Kidney (tissue), 14 donors: ENCODE results near the gene BCOR. TPM values are rescaled to one million over a fixed set of nuclear protein-coding genes. Genes with fewer than 3 reads are reported as not detected.

ENCODE experiments used
- DNase-seq, 5 donors: peaks; one replicate each; pipeline ENCODE4 v3.0.0-alpha.2; 2013 to 2020
- FAIRE-seq: peaks from 2 replicates; lab custom pipeline; 2012; peaks lifted over from hg19 to GRCh38; lab: Jason Lieb, UNC
- H3K27ac ChIP-seq, 2 donors: one replicate each; pipeline ENCODE4 v1.7.0; 2013; ENCODE audit warnings: low read depth in 2 of 2, low read length in 2 of 2, inconsistent platforms in 1 of 2
- H3K27me3 ChIP-seq: one replicate; pipeline ENCODE4 v1.7.1; 2013; ENCODE audit warnings: low read length, inconsistent platforms; ENCODE audit not compliant: control insufficient read depth, insufficient read depth
- H3K36me3 ChIP-seq, 3 donors: one replicate each; pipeline versions ENCODE4 v1.7.0 to v1.7.1; 2013; ENCODE audit warnings: low read length in 3 of 3, control low read depth in 1 of 3, inconsistent platforms in 1 of 3; ENCODE audit not compliant: insufficient read depth in 3 of 3, control insufficient read depth in 2 of 3
- H3K4me1 ChIP-seq, 3 donors: one replicate each; pipeline versions ENCODE4 v1.7.0 to v1.7.1; 2013; ENCODE audit warnings: low read length in 3 of 3, inconsistent platforms in 1 of 3, low read depth in 1 of 3; ENCODE audit not compliant: control insufficient read depth in 2 of 3, insufficient read depth in 2 of 3
- H3K4me3 ChIP-seq, 3 donors: one replicate each; pipeline versions ENCODE4 v1.7.0 to v1.8.1; 2013; ENCODE audit warnings: low read length in 3 of 3, control low read depth in 1 of 3, inconsistent platforms in 1 of 3
- H3K9ac ChIP-seq, 3 donors: one replicate each; pipeline versions ENCODE4 v1.7.0 to v1.7.1; 2013; ENCODE audit warnings: low read length in 3 of 3, control low read depth in 1 of 3, inconsistent platforms in 1 of 3
- H3K9me3 ChIP-seq, 3 donors: one replicate each; pipeline versions ENCODE4 v1.7.0 to v1.7.1; 2013; ENCODE audit warnings: low read length in 3 of 3, control low read depth in 1 of 3, inconsistent platforms in 1 of 3; ENCODE audit not compliant: control insufficient read depth in 2 of 3, insufficient read depth in 1 of 3
- CTCF ChIP-seq: IDR thresholded peaks from 3 replicates; pipeline ENCODE4 v1.5.1; 2012; ENCODE audit warnings: mild to moderate bottlenecking, moderate library complexity, borderline replicate concordance; ENCODE audit not compliant: insufficient read depth; ENCODE audit errors: extremely low read depth
- intact Hi-C: fragments of 100-400 bp; cut with DNase I; formaldehyde crosslinking; loops from one replicate; pipeline ENCODE4 v1.11.1; 2022
- polyA plus RNA-seq: library from polyadenylated mRNA; stranded (reverse); fragments of 350-450 nt; fragmentation: Illumina TruSeq; extraction: RNeasy Lipid Tissue Mini Kit (QIAGEN cat#74804); gene quantifications from one replicate; pipeline ENCODE4 v1.2.3, GENCODE V29; 2014; ENCODE audit warnings: low read depth, low replicate concordance; ENCODE audit not compliant: insufficient read depth
- total RNA-seq: library from RNA; stranded (reverse); fragmentation: NEBNext Ultra II Directional; extraction: Animal tissue kit (Norgen Biotek cat#: 25700); gene quantifications from one replicate; pipeline ENCODE4 v1.2.1, GENCODE V29; 2021
- donor health status: control.
- donor health status: control.
- donor health status: control.
- donor health status: control.
- donor health status: control.
- donor health status: DM: yes; HTN: yes; CAD: no.
- donor health status: Normal renal cell carcinoma (clear cell type).

The BCOR gene
- total and polyA plus RNA-seq, 2 donors from 2014 or later = 7.7 to 33.9 TPM

DNA sequence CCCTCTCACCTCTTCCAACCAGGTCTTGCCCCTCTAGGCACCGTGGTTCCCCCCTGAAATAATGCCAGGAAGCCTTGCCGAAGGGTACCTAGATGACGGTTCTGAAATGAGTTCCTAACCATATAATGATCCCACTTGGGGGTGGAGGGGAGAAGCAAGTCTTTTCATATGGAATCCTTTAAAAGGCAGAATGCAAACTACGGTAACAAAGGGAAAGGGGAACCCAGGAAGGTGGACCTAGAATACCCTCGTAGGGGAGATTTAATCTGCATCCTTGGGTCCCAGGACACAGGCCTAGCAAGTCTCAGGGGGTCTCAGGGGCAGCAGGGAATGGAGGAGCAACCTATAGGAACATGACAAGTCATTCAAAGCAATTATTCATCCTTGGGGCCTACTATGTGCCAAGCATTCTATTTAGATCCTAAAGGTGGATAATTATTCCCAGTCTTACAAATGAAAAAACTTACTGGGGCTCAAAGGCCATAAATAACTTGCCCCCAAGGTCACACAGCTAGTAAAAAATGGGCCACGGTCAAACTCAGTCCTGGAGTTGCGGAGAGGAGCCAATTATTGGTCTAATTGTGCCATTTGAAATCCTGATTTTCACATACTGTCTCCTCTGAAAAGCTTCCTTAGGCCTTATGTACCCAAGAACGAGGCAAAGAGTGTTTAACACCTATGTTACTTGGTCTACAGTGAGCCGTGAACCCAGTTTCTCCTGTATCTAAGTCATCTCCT, 8.8 kb downstream of the BCOR start:
- no peak for FAIRE-seq
- intact Hi-C loops = loop anchor here (5.0 kb wide), 1 partner anchor 72 kb away; no protein-coding TSS in a partner anchor
- no peaks in the 10 kb centered on the region for H3K36me3 ChIP-seq
- H3K4me3 ChIP-seq = no peak overlapping the region
- TF ChIP-seq CTCF = no peak
- no peaks in the 10 kb centered on the region for H3K9me3 ChIP-seq
- H3K9ac ChIP-seq = no peak overlapping the region
- DNase-seq = peak in 1 of 5 donors; percentile 15
- peaks cover 0 to 34% (median 7%) of the 10 kb centered on the region in 3 donors for H3K4me1 ChIP-seq
- H3K27ac ChIP-seq = no peak overlapping the region
- peaks cover 14% of the 10 kb centered on the region for H3K27me3 ChIP-seq

DNA sequence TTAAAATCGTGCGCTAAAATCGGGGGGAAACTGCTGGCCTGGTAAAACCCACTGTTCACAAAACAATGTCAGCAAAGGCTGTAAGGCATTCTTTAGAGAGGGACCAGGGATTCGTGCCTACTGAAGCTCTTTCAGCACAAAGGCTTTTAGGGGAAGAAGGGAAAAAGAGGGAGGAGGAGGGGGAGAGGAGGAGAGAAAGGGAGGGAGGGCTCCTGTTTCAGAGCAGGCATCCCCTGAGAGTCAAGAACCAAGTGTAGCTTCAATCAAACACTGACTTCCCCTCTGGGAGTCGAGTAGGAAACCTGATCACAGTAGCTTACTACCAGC, 9.5 kb downstream of the BCOR start:
- intact Hi-C loops = loop anchor here (5.0 kb wide), 1 partner anchor 71 kb away; no protein-coding TSS in a partner anchor
- FAIRE-seq (no peak), DNase-seq (peak in 1 of 5 donors; percentile 42)
- peaks cover 0 to 32% (median 7%) of the 10 kb centered on the region in 3 donors for H3K4me1 ChIP-seq
- H3K9me3 ChIP-seq = no peaks in the 10 kb centered on the region
- no peak overlapping the region for H3K27ac ChIP-seq
- no peak overlapping the region for H3K9ac ChIP-seq
- TF ChIP-seq CTCF = no peak
- H3K36me3 ChIP-seq = no peaks in the 10 kb centered on the region
- H3K27me3 ChIP-seq = peaks cover 10% of the 10 kb centered on the region
- H3K4me3 ChIP-seq = no peak overlapping the region

GRCh38 chrX:40087425-40088298, 10.1 kb downstream of the BCOR start:
- H3K36me3 ChIP-seq = no peaks in the 10 kb centered on the region
- intact Hi-C loops = loop anchor here (5.0 kb wide), 1 partner anchor 70 kb away; no protein-coding TSS in a partner anchor
- peaks cover 0 to 31% (median 7%) of the 10 kb centered on the region in 3 donors for H3K4me1 ChIP-seq
- FAIRE-seq = no peak
- DNase-seq = peak in 2 of 5 donors; percentile 11 to 15
- no peak overlapping the region for H3K9ac ChIP-seq
- peaks cover 10% of the 10 kb centered on the region for H3K27me3 ChIP-seq
- H3K4me3 ChIP-seq = no peak overlapping the region
- H3K27ac ChIP-seq = no peak overlapping the region
- no peak for TF ChIP-seq CTCF
- H3K9me3 ChIP-seq = no peaks in the 10 kb centered on the region
